Spleen (tissue), 7 donors: ENCODE results near the gene RND2.

Experiments used
- CTCF ChIP-seq, 11 experiments: fragments of 200-600 bp in 7 of 11; fragments of 450-650 bp in 4 of 11; sonication (generic) in 4 of 11; IDR thresholded peaks in 8 of 11; conservative IDR thresholded peaks in 3 of 11; 1 replicate in 7 of 11; 2 replicates in 4 of 11; pipeline versions ENCODE4 v1.4.0 to v1.8.0; 2016 to 2021; ENCODE audit warnings: antibody characterized with exemption in 11 of 11, inconsistent platforms in 4 of 11, mild to moderate bottlenecking in 1 of 11
- POLR2A ChIP-seq, 3 donors: fragments of 450-650 bp; IDR thresholded peaks; one replicate each; pipeline ENCODE4 v1.5.1; 2017; ENCODE audit warnings: antibody characterized with exemption in 3 of 3, mild to moderate bottlenecking in 1 of 3
- POLR2AphosphoS5 ChIP-seq, 3 donors: sonication (generic); formaldehyde crosslinking; IDR thresholded peaks; one replicate each; pipeline ENCODE4 v1.5.1; 2017; ENCODE audit warnings: antibody characterized with exemption in 3 of 3
- donor health status: DM: no; HTN: no; CAD: no; lungs with moderate emphysema.
- donor health status: DM: no; HTN: no; CAD: no.
- donor health status: DM: no; HTN: no; CAD: no.

GRCh38 chr17:42989726-42990652 is 35.0 kb upstream of the RND2 start:
- TF ChIP-seq CTCF (IDR thresholded peaks at IDR 0.05 in 8 of 11, conservative IDR thresholded peaks at IDR 0.05 in 3 of 11) (no peak), POLR2AphosphoS5 (IDR thresholded peaks at IDR 0.05) (no peak), POLR2A (IDR thresholded peaks at IDR 0.05) (no peak)
